Duodenal mucosa (tissue), 2 donors: ENCODE data around the gene SIM1.

Experiments
- H3K27ac ChIP-seq: one replicate; pipeline ENCODE4 v1.7.0; 2013; ENCODE audit warnings: low read depth, low read length
- H3K27me3 ChIP-seq, 2 donors: one replicate each; pipeline ENCODE4 v1.7.0; 2013; ENCODE audit warnings: low read length in 2 of 2, control low read depth in 1 of 2; ENCODE audit not compliant: insufficient read depth in 2 of 2, control insufficient read depth in 1 of 2
- H3K36me3 ChIP-seq, 2 donors: one replicate each; pipeline ENCODE4 v1.7.0; 2013; ENCODE audit warnings: low read length in 2 of 2, control low read depth in 1 of 2; ENCODE audit not compliant: insufficient read depth in 2 of 2, control insufficient read depth in 1 of 2
- H3K4me1 ChIP-seq, 2 donors: one replicate each; pipeline ENCODE4 v1.7.0; 2013; ENCODE audit warnings: low read length in 2 of 2, control low read depth in 1 of 2; ENCODE audit not compliant: insufficient read depth in 2 of 2, control insufficient read depth in 1 of 2
- H3K4me3 ChIP-seq, 2 donors: one replicate each; pipeline ENCODE4 v1.7.0; 2013; ENCODE audit warnings: low read length in 2 of 2, low read depth in 1 of 2
- H3K9ac ChIP-seq, 2 donors: one replicate each; pipeline ENCODE4 v1.7.0; 2013; ENCODE audit warnings: low read length in 2 of 2, low read depth in 1 of 2
- H3K9me3 ChIP-seq, 2 donors: one replicate each; pipeline ENCODE4 v1.7.0; 2013; ENCODE audit warnings: low read length in 2 of 2, control low read depth in 1 of 2; ENCODE audit not compliant: control insufficient read depth in 1 of 2

The SIM1 gene

GRCh38 chr6:100490065-100490464, 25.3 kb upstream of the SIM1 start:
- H3K36me3 ChIP-seq: no peaks in the 10 kb centered on the region
- no peaks in the 10 kb centered on the region for H3K9me3 ChIP-seq
- no peaks in the 10 kb centered on the region for H3K4me1 ChIP-seq
- no peak overlapping the region for H3K4me3 ChIP-seq
- H3K27ac ChIP-seq: no peak overlapping the region
- no peak overlapping the region for H3K9ac ChIP-seq
- H3K27me3 ChIP-seq: peaks cover 3 to 13% of the 10 kb centered on the region in 2 donors

GRCh38 chr6:100488244-100488643, 23.5 kb upstream of the SIM1 start:
- no peak overlapping the region for H3K4me3 ChIP-seq
- no peak overlapping the region for H3K27ac ChIP-seq
- H3K9ac ChIP-seq: no peak overlapping the region
- no peaks in the 10 kb centered on the region for H3K4me1 ChIP-seq
- no peaks in the 10 kb centered on the region for H3K36me3 ChIP-seq
- peaks cover 3 to 13% of the 10 kb centered on the region in 2 donors for H3K27me3 ChIP-seq
- no peaks in the 10 kb centered on the region for H3K9me3 ChIP-seq

DNA sequence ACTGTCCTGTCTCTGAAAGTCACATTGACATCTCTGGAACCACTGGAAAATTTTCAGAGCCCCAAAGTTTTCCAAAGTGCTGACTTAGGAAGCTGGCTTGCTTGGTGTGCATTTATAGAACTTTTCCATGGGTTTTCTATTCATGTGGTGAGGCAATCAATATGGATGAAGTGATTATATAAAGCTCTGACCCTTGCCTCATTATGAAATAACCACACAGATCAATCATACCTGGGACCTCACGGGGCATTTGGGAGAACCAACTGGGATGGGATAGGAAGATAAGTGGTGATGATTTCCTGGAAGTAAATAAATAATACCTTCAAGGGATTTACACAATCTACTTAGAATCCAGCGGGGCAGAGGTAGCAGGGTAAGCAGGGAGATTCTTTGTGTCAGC, 22.9 kb upstream of the SIM1 start:
- Histone ChIP-seq H3K36me3 (no peaks in the 10 kb centered on the region), H3K9me3 (no peaks in the 10 kb centered on the region), H3K4me3 (no peak overlapping the region), H3K27me3 (peaks cover 3 to 13% of the 10 kb centered on the region in 2 donors), H3K4me1 (no peaks in the 10 kb centered on the region), H3K9ac (no peak overlapping the region), H3K27ac (no peak overlapping the region)

GRCh38 chr6:100485268-100485667, 20.5 kb upstream of the SIM1 start:
- H3K36me3 ChIP-seq: no peaks in the 10 kb centered on the region
- no peak overlapping the region for H3K9ac ChIP-seq
- H3K9me3 ChIP-seq: no peaks in the 10 kb centered on the region
- no peaks in the 10 kb centered on the region for H3K4me1 ChIP-seq
- H3K27ac ChIP-seq: no peak overlapping the region
- H3K27me3 ChIP-seq: no peaks in the 10 kb centered on the region
- H3K4me3 ChIP-seq: no peak overlapping the region

- Histone ChIP-seq H3K9ac (no peak overlapping the region), H3K9me3 (no peaks in the 10 kb centered on the region), H3K4me3 (no peak overlapping the region), H3K27ac (no peak overlapping the region), H3K36me3 (no peaks in the 10 kb centered on the region), H3K4me1 (no peaks in the 10 kb centered on the region), H3K27me3 (no peaks in the 10 kb centered on the region)
Measured at GRCh38 chr6:100484474-100484873, 19.8 kb upstream of the SIM1 start.

GRCh38 chr6:100482698-100483097, 18.0 kb upstream of the SIM1 start:
- no peaks in the 10 kb centered on the region for H3K4me1 ChIP-seq
- H3K9ac ChIP-seq: no peak overlapping the region
- H3K27me3 ChIP-seq: no peaks in the 10 kb centered on the region
- no peak overlapping the region for H3K27ac ChIP-seq
- no peak overlapping the region for H3K4me3 ChIP-seq
- H3K9me3 ChIP-seq: no peaks in the 10 kb centered on the region
- no peaks in the 10 kb centered on the region for H3K36me3 ChIP-seq

GRCh38 chr6:100479179-100480035, 14.7 kb upstream of the SIM1 start:
- Histone ChIP-seq H3K4me1 (no peaks in the 10 kb centered on the region), H3K9ac (no peak overlapping the region), H3K9me3 (no peaks in the 10 kb centered on the region), H3K4me3 (no peak overlapping the region), H3K27ac (no peak overlapping the region), H3K36me3 (no peaks in the 10 kb centered on the region), H3K27me3 (peaks cover 0 to 6% of the 10 kb centered on the region in 2 donors)

DNA sequence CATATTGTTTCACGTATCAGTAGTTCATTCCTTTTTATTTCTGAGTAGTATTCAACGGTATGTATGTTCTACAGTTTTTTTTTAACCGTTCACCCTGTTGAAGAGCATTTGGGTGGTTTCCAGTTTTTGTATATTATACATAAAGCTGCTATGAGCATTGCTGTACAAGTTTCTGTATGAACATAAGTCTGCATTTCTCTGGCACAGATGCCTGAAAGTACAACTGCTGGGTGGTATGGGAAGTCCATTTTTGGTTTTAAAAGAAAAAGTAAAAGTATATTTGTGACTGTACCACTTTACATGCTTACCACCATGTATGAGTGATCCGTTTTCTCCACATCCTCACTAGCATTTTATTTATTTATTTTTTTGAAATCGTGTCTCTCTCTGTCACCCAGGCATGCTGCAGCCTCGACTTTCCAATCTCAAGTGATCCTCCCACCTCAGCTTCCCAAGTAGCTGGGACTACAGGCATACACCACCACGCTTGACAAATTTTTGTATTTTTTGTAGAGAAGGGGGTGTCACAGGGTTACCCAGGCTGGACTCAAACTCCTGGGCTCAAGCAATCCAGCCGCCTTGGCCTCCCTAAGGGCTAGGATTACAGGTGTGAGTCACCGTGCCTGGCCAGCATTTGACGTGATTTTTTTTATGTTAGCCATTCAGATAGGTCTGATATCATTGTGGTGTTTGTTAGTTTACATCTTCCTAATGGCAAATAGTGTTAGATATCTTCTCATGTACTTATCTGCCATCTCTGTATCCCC, 11.0 kb upstream of the SIM1 start:
- Histone ChIP-seq H3K9ac (no peak overlapping the region), H3K4me3 (no peak overlapping the region), H3K27ac (no peak overlapping the region), H3K9me3 (no peaks in the 10 kb centered on the region), H3K27me3 (peaks cover 17 to 31% of the 10 kb centered on the region in 2 donors), H3K36me3 (no peaks in the 10 kb centered on the region), H3K4me1 (no peaks in the 10 kb centered on the region)

DNA sequence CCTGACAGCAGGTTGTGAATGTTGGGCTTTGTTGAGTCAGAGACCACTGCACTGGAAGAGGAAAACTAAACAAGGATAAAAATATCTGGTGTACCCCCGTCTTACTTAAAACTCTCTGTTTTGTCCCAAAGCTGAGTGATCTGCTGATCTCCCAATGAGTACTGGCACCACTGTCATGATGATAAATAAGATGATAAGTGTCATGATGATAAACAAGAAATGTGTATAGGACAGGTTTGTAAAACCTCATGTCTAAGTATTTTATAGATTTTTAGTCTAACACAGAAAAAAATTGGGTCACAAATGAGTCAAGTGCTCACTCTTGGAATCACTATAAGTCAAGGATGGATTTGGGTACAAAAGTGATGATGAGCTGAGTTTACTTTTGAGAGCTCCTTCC, 8.5 kb upstream of the SIM1 start:
- H3K4me3 ChIP-seq: no peak overlapping the region
- no peak overlapping the region for H3K27ac ChIP-seq
- H3K4me1 ChIP-seq: no peaks in the 10 kb centered on the region
- H3K9me3 ChIP-seq: no peaks in the 10 kb centered on the region
- no peaks in the 10 kb centered on the region for H3K36me3 ChIP-seq
- H3K27me3 ChIP-seq: peaks cover 37 to 50% of the 10 kb centered on the region in 2 donors
- H3K9ac ChIP-seq: no peak overlapping the region

GRCh38 chr6:100472674-100473073, 8.0 kb upstream of the SIM1 start:
- Histone ChIP-seq H3K27ac (no peak overlapping the region), H3K36me3 (no peaks in the 10 kb centered on the region), H3K27me3 (peaks cover 42 to 55% of the 10 kb centered on the region in 2 donors), H3K4me1 (no peaks in the 10 kb centered on the region), H3K4me3 (no peak overlapping the region), H3K9me3 (no peaks in the 10 kb centered on the region), H3K9ac (no peak overlapping the region)
